Fibroblast of peridontal ligament (primary cell): Measurements from ENCODE around the gene STIMATE.

Experiments
- DNase-seq: peaks from one replicate; pipeline ENCODE4 v3.0.0-alpha.2; 2010; ENCODE audit errors: extremely low read depth

The STIMATE gene

GRCh38 chr3:52894756-52895155 is 2.6 kb downstream of the STIMATE start:
- DNase-seq, result no peak

GRCh38 chr3:52893723-52894122 is 3.6 kb downstream of the STIMATE start:
- peak; percentile 10 for DNase-seq

- DNase-seq, result peak; percentile 60
Observed at GRCh38 chr3:52892625-52893311, 4.6 kb downstream of the STIMATE start.

GRCh38 chr3:52892290-52892624 is 5.1 kb downstream of the STIMATE start:
- no peak for DNase-seq

- peak; percentile 90 for DNase-seq
Observed at GRCh38 chr3:52891615-52892081, 5.7 kb downstream of the STIMATE start.

GRCh38 chr3:52891164-52891563 is 6.2 kb downstream of the STIMATE start:
- DNase-seq, result no peak

- no peak for DNase-seq
Observed at GRCh38 chr3:52890735-52891134, 6.6 kb downstream of the STIMATE start.

- DNase-seq, result no peak
Observed at GRCh38 chr3:52889901-52890300, 7.4 kb downstream of the STIMATE start.

GRCh38 chr3:52887166-52887565 is 10.2 kb downstream of the STIMATE start:
- DNase-seq, result no peak

GRCh38 chr3:52886049-52886730 is 11.2 kb downstream of the STIMATE start:
- DNase-seq, result no peak

GRCh38 chr3:52882377-52882776 is 15.0 kb downstream of the STIMATE start:
- no peak for DNase-seq

- no peak for DNase-seq
Observed at GRCh38 chr3:52881871-52882270, 15.5 kb downstream of the STIMATE start.

- DNase-seq, result no peak
Observed at GRCh38 chr3:52880474-52880873, 16.9 kb downstream of the STIMATE start.

- no peak for DNase-seq
Observed at GRCh38 chr3:52880047-52880446, 17.3 kb downstream of the STIMATE start.

GRCh38 chr3:52879581-52879980 is 17.8 kb downstream of the STIMATE start:
- DNase-seq, result no peak

- DNase-seq, result no peak
Observed at GRCh38 chr3:52879090-52879489, 18.3 kb downstream of the STIMATE start.

- no peak for DNase-seq
Observed at GRCh38 chr3:52877085-52877484, 20.3 kb downstream of the STIMATE start.

GRCh38 chr3:52874864-52875587 is 22.3 kb downstream of the STIMATE start:
- no peak for DNase-seq

GRCh38 chr3:52874160-52874701 is 23.1 kb downstream of the STIMATE start:
- DNase-seq, result peak; percentile 24

- peak; percentile 95 for DNase-seq
Observed at GRCh38 chr3:52873433-52874159, 23.8 kb downstream of the STIMATE start.

GRCh38 chr3:52872245-52872644 is 25.1 kb downstream of the STIMATE start:
- peak; percentile 54 for DNase-seq

- no peak for DNase-seq
Observed at GRCh38 chr3:52871761-52872160, 25.6 kb downstream of the STIMATE start.
